PC-9 (cell line): Measurements from ENCODE around the gene TENT4A. TPM values are rescaled to one million over a fixed set of nuclear protein-coding genes. Genes with fewer than 3 reads are reported as not detected.

Experiments
- BruUV-seq: library from RNA; stranded (reverse); fragments of 400-500 nt; replicated peaks from 2 replicates; lab custom pipeline; 2021; lab: Mats Ljungman, UMichigan
- CTCF ChIA-PET: fragments of 300-600 bp; sonication (Branson Sonifier 250); formaldehyde crosslinking; loops from one replicate; lab custom pipeline; 2022; ENCODE audit warnings: antibody characterized with exemption; lab: Charles Lee
- POLR2A ChIA-PET: fragments of 300-600 bp; sonication (Branson Sonifier 250); formaldehyde crosslinking; loops from one replicate; lab custom pipeline; 2022; ENCODE audit warnings: antibody characterized with exemption; ENCODE audit not compliant: unreplicated experiment; lab: Charles Lee
- DNase-seq, 2 experiments: peaks; one replicate each; pipeline versions ENCODE4 v3.0.0 to v3.0.0-alpha.2; 2015 to 2022; ENCODE audit warnings: mixed read lengths in 1 of 2
- H2AFZ ChIP-seq: fragments of 200-600 bp; sonication (generic); 2 replicates; pipeline ENCODE4 v1.8.1; 2017; ENCODE audit warnings: antibody characterized with exemption
- H3F3A ChIP-seq: fragments of 200-600 bp; sonication (generic); 2 replicates; pipeline ENCODE4 v1.8.1; 2017; ENCODE audit warnings: antibody characterized with exemption, mild to moderate bottlenecking, low read depth; ENCODE audit not compliant: insufficient read depth
- H3K27ac ChIP-seq: fragments of 200-600 bp; sonication (generic); 2 replicates; pipeline ENCODE4 v1.6.1; 2016; ENCODE audit warnings: mixed run types
- H3K27me3 ChIP-seq: fragments of 200-600 bp; sonication (generic); 2 replicates; pipeline ENCODE4 v1.6.1; 2016; ENCODE audit warnings: low read depth, mixed run types; ENCODE audit not compliant: insufficient read depth
- H3K36me3 ChIP-seq: fragments of 200-600 bp; sonication (generic); 2 replicates; pipeline ENCODE4 v1.6.1; 2016; ENCODE audit warnings: low read depth, mixed run types
- H3K4me1 ChIP-seq: fragments of 200-600 bp; sonication (generic); replicated peaks from 2 replicates; pipeline ENCODE4 v1.6.1; 2016; ENCODE audit warnings: mixed run types; ENCODE audit not compliant: insufficient read depth
- H3K4me2 ChIP-seq: fragments of 200-600 bp; sonication (generic); 2 replicates; pipeline ENCODE4 v1.6.1; 2017; ENCODE audit warnings: mixed run types
- H3K4me3 ChIP-seq: fragments of 200-600 bp; sonication (generic); 2 replicates; pipeline ENCODE4 v1.6.1; 2016; ENCODE audit warnings: mixed run types
- H3K79me2 ChIP-seq: fragments of 200-600 bp; sonication (generic); 2 replicates; pipeline ENCODE4 v1.6.1; 2017; ENCODE audit warnings: low read depth, mixed run types
- H3K9me2 ChIP-seq: fragments of 200-600 bp; sonication (generic); 2 replicates; pipeline ENCODE4 v1.8.1; 2017; ENCODE audit warnings: mild to moderate bottlenecking; ENCODE audit not compliant: insufficient read depth
- H3K9me3 ChIP-seq: fragments of 200-600 bp; sonication (generic); 2 replicates; pipeline ENCODE4 v1.8.1; 2016; ENCODE audit warnings: low read depth; ENCODE audit not compliant: insufficient read depth
- H4K20me1 ChIP-seq: fragments of 200-600 bp; sonication (generic); 2 replicates; pipeline ENCODE4 v1.8.1; 2017; ENCODE audit not compliant: insufficient read depth
- CTCF ChIP-seq: fragments of 200-600 bp; sonication (generic); conservative IDR thresholded peaks from 2 replicates; pipeline ENCODE4 v1.6.1; 2017; ENCODE audit warnings: mixed run types, antibody characterized with exemption, mild to moderate bottlenecking, moderate library complexity
- EZH2 ChIP-seq: fragments of 200-600 bp; sonication (generic); IDR thresholded peaks from 2 replicates; pipeline ENCODE4 v1.8.0; 2017; ENCODE audit warnings: antibody characterized with exemption, low read depth
- intact Hi-C: fragments of 100-400 bp; cut with micrococcal nuclease; formaldehyde crosslinking; loops from one replicate; pipeline ENCODE4 v1.10.0; 2022; ENCODE audit not compliant: unreplicated experiment
- total RNA-seq: library from RNA; stranded (reverse); gene quantifications from 2 replicates; pipeline ENCODE4 v1.2.3, GENCODE V29; 2021

The TENT4A gene
- total RNA-seq, 1 experiment from 2014 or later = 84.8 TPM

DNA sequence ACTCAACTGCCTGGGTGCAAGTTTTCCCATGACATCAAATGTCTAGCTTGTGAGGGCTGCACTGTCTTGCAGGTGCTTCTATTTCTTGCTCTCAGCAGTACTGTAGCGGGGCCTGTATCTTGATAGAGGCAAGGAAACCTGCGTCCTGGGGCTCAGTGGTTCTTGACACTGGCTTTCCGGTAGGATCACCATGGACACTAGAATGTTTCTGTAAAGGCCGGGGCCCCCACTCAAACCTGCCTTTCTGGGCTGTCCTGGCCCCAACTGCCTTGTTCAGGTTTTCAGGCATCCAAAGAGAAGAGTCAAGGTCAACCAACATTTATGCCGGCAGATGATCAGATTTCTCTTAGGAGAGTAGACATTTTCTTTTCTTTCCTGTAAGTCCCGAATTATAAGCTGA, 26.7 kb upstream of the TENT4A start:
- Histone ChIP-seq H3K4me3 (no peak overlapping the region), H3K4me2 (no peak overlapping the region), H3K79me2 (no peaks in the 10 kb centered on the region), H3K27me3 (peaks cover 60% of the 10 kb centered on the region), H3K9me3 (no peaks in the 10 kb centered on the region), H3F3A (no peaks in the 10 kb centered on the region), H4K20me1 (peaks cover 5% of the 10 kb centered on the region), H3K9me2 (no peaks in the 10 kb centered on the region), H3K36me3 (no peaks in the 10 kb centered on the region), H3K27ac (no peak overlapping the region), H3K4me1 (no peaks in the 10 kb centered on the region), H2AFZ (no peak overlapping the region)
- ChIA-PET POLR2A (no interaction called here), CTCF (no interaction called here)
- DNase-seq = no peak
- BruUV-seq = no TSS peak
- intact Hi-C loops = no loop called here
- no peak for TF ChIP-seq EZH2
- no peak for TF ChIP-seq CTCF

DNA sequence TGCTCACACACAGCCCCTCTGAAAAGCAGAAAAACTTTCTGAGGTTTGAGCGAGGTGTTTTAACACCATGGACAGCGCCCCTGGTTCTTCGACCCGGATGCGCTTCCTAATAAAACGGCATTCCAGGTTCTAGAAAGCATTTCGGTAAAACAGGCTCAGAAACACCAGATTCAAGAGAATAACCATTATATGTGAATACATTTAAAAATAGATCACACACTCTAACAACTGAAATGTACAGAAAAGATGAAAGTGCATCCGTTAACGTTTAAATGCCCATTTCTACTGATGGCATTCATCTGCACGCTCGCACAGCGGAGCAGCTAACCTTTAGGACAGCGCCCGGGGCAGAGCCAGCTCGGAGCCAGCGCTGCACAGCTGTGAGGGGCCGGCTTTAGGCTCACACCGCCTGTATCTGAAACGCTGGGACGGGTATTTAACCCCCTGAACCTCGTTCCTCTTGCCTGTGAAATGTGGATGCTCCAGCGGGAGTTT, 26.3 kb upstream of the TENT4A start:
- H3K9me3 ChIP-seq = no peaks in the 10 kb centered on the region
- no peak for DNase-seq
- no peak overlapping the region for H2AFZ ChIP-seq
- H3K4me1 ChIP-seq = no peaks in the 10 kb centered on the region
- POLR2A ChIA-PET = no interaction called here
- TF ChIP-seq CTCF (no peak), EZH2 (no peak)
- H3K9me2 ChIP-seq = no peaks in the 10 kb centered on the region
- H3F3A ChIP-seq = no peaks in the 10 kb centered on the region
- H4K20me1 ChIP-seq = peaks cover 5% of the 10 kb centered on the region
- no peaks in the 10 kb centered on the region for H3K79me2 ChIP-seq
- H3K4me3 ChIP-seq = no peak overlapping the region
- no peak overlapping the region for H3K27ac ChIP-seq
- no peaks in the 10 kb centered on the region for H3K36me3 ChIP-seq
- H3K27me3 ChIP-seq = peaks cover 60% of the 10 kb centered on the region
- H3K4me2 ChIP-seq = no peak overlapping the region
- CTCF ChIA-PET = no interaction called here
- BruUV-seq = no TSS peak
- intact Hi-C loops = no loop called here

DNA sequence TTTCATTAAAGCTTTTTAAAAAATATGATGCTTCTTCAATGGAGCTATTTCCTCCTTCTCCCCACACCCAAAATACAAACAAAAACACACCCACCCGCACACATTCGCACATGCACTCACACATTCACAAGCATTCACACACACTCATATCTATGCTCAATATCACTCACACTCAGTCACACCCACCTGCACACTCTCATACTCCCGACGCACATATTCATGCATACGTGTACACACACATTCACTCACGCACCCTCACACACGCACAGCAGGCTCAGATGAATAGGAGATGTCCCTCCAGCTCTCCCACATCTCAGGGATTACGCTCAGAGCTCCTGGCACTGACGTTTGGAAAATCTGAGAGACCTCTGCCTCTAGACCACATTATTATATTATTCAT, 25.7 kb upstream of the TENT4A start:
- Histone ChIP-seq H3K4me2 (no peak overlapping the region), H3K9me3 (no peaks in the 10 kb centered on the region), H3K4me1 (no peaks in the 10 kb centered on the region), H3K79me2 (no peaks in the 10 kb centered on the region), H2AFZ (no peak overlapping the region), H3K36me3 (no peaks in the 10 kb centered on the region), H3K27me3 (peaks cover 59% of the 10 kb centered on the region), H3K27ac (no peak overlapping the region), H3K4me3 (no peak overlapping the region), H3F3A (no peaks in the 10 kb centered on the region), H3K9me2 (no peaks in the 10 kb centered on the region), H4K20me1 (peaks cover 5% of the 10 kb centered on the region)
- ChIA-PET CTCF (no interaction called here), POLR2A (no interaction called here)
- DNase-seq = no peak
- intact Hi-C loops = no loop called here
- TF ChIP-seq EZH2 (no peak), CTCF (no peak)
- BruUV-seq = no TSS peak
